RWPE2 (cell line): Measurements from ENCODE around the gene ITPR3.

Experiments
- ATAC-seq: fragments of 200-7000 bp; cut with Tn5 transposase; 3 replicates; pipeline ENCODE4 v1.9.1; 2021; ENCODE audit warnings: low read depth
- DNase-seq: peaks from one replicate; pipeline ENCODE4 v3.0.0-alpha.2; 2020; ENCODE audit warnings: low spot score
- H3K27ac ChIP-seq: fragments of 450-650 bp; 2 replicates; pipeline ENCODE4 v1.5.1; 2017; ENCODE audit warnings: mild to moderate bottlenecking; ENCODE audit not compliant: poor library complexity, severe bottlenecking
- H3K27me3 ChIP-seq: fragments of 250-450 bp; sonication (Bioruptor Pico); 2 replicates; pipeline ENCODE4 v1.5.1; 2021; ENCODE audit warnings: mild to moderate bottlenecking, moderate library complexity; ENCODE audit not compliant: insufficient read depth, poor library complexity, severe bottlenecking
- H3K36me3 ChIP-seq: fragments of 250-450 bp; sonication (Bioruptor Pico); 2 replicates; pipeline ENCODE4 v1.5.1; 2020; ENCODE audit warnings: low read depth, mild to moderate bottlenecking, moderate library complexity
- H3K4me1 ChIP-seq: fragments of 250-450 bp; sonication (Bioruptor Pico); 2 replicates; pipeline ENCODE4 v1.5.1; 2021; ENCODE audit warnings: mild to moderate bottlenecking, moderate library complexity; ENCODE audit not compliant: insufficient read depth, poor library complexity, severe bottlenecking
- H3K4me3 ChIP-seq: fragments of 250-450 bp; sonication (Bioruptor Pico); 2 replicates; pipeline ENCODE4 v1.5.1; 2021; ENCODE audit warnings: mild to moderate bottlenecking, moderate library complexity; ENCODE audit not compliant: severe bottlenecking
- H3K9me3 ChIP-seq: fragments of 250-450 bp; sonication (Bioruptor Pico); 2 replicates; pipeline ENCODE4 v1.5.1; 2021; ENCODE audit warnings: mild to moderate bottlenecking, moderate library complexity; ENCODE audit not compliant: severe bottlenecking
- CTCF ChIP-seq: fragments of 450-650 bp; IDR thresholded peaks from one replicate; pipeline ENCODE4 v1.5.1; 2017; ENCODE audit warnings: mild to moderate bottlenecking, moderate library complexity; ENCODE audit not compliant: poor library complexity, severe bottlenecking

ITPR3 gene

GRCh38 chr6:33656844-33657243, 35.7 kb downstream of the ITPR3 start:
- Histone ChIP-seq H3K27me3 (no peaks in the 10 kb centered on the region), H3K4me3 (no peak overlapping the region), H3K4me1 (no peaks in the 10 kb centered on the region), H3K27ac (no peak overlapping the region), H3K9me3 (no peaks in the 10 kb centered on the region), H3K36me3 (peaks cover 79% of the 10 kb centered on the region)
- DNase-seq (no peak), ATAC-seq (no peak)
- no peak for TF ChIP-seq CTCF

GRCh38 chr6:33658982-33659689, 38.0 kb downstream of the ITPR3 start:
- Histone ChIP-seq H3K27me3 (no peaks in the 10 kb centered on the region), H3K4me3 (no peak overlapping the region), H3K36me3 (peaks cover 81% of the 10 kb centered on the region)

GRCh38 chr6:33659986-33660385, 38.9 kb downstream of the ITPR3 start:
- no peak for ATAC-seq
- H3K4me1 ChIP-seq, result no peaks in the 10 kb centered on the region
- no peak for TF ChIP-seq CTCF
- H3K27ac ChIP-seq, result no peak overlapping the region
- peaks cover 89% of the 10 kb centered on the region for H3K36me3 ChIP-seq
- no peak for DNase-seq
- H3K27me3 ChIP-seq, result no peaks in the 10 kb centered on the region
- no peaks in the 10 kb centered on the region for H3K9me3 ChIP-seq
- no peak overlapping the region for H3K4me3 ChIP-seq

More at GRCh38 chr6:33658982-33659689, 38.0 kb downstream of the ITPR3 start:
- Histone ChIP-seq H3K9me3 (no peaks in the 10 kb centered on the region), H3K27ac (no peak overlapping the region), H3K4me1 (no peaks in the 10 kb centered on the region)
- DNase-seq (no peak), ATAC-seq (no peak)
- TF ChIP-seq CTCF, result no peak

GRCh38 chr6:33661106-33661838, 40.1 kb downstream of the ITPR3 start:
- no peak overlapping the region for H3K4me3 ChIP-seq
- H3K27me3 ChIP-seq, result no peaks in the 10 kb centered on the region
- no peak for DNase-seq
- H3K27ac ChIP-seq, result no peak overlapping the region
- no peak for ATAC-seq
- peaks cover 89% of the 10 kb centered on the region for H3K36me3 ChIP-seq
- H3K4me1 ChIP-seq, result no peaks in the 10 kb centered on the region
- no peak for TF ChIP-seq CTCF
- H3K9me3 ChIP-seq, result no peaks in the 10 kb centered on the region

- Histone ChIP-seq H3K27ac (no peak overlapping the region), H3K27me3 (no peaks in the 10 kb centered on the region), H3K4me3 (no peak overlapping the region), H3K4me1 (no peaks in the 10 kb centered on the region), H3K36me3 (peaks cover 91% of the 10 kb centered on the region), H3K9me3 (no peaks in the 10 kb centered on the region)
- DNase-seq, result no peak
- TF ChIP-seq CTCF, result no peak
- no peak for ATAC-seq
Measured at GRCh38 chr6:33662318-33662717, 41.2 kb downstream of the ITPR3 start.
